DOHH2 (cell line): ENCODE measurements around the gene TIMM17A.

Experiments used
- H3F3A ChIP-seq: fragments of 200-600 bp; sonication (generic), shearing (Covaris generic); 2 replicates; pipeline ENCODE4 v1.6.0; 2016; ENCODE audit warnings: antibody characterized with exemption, mild to moderate bottlenecking; ENCODE audit not compliant: control insufficient read depth, insufficient read depth
- H3K27ac ChIP-seq: fragments of 200-600 bp; sonication (generic); 2 replicates; pipeline ENCODE4 v1.5.1; 2014; ENCODE audit warnings: low read depth, mild to moderate bottlenecking, low read length, moderate library complexity
- H3K27me3 ChIP-seq: fragments of 200-600 bp; sonication (generic); 2 replicates; pipeline ENCODE4 v1.6.1; 2014; ENCODE audit warnings: mild to moderate bottlenecking, low read length, mixed read lengths; ENCODE audit not compliant: control insufficient read depth
- H3K36me3 ChIP-seq: fragments of 200-600 bp; sonication (generic); 2 replicates; pipeline ENCODE4 v1.6.1; 2014; ENCODE audit warnings: mild to moderate bottlenecking, low read length, moderate library complexity, mixed read lengths; ENCODE audit not compliant: control insufficient read depth
- H3K4me1 ChIP-seq: fragments of 200-600 bp; sonication (generic); 2 replicates; pipeline ENCODE4 v1.6.1; 2014; ENCODE audit warnings: mild to moderate bottlenecking, low read length, mixed read lengths; ENCODE audit not compliant: control insufficient read depth
- H3K4me2 ChIP-seq: fragments of 200-600 bp; sonication (generic); 2 replicates; pipeline ENCODE4 v1.6.0; 2014; ENCODE audit warnings: mild to moderate bottlenecking, low read length, moderate library complexity
- H3K4me3 ChIP-seq: fragments of 200-600 bp; sonication (generic); 2 replicates; pipeline ENCODE4 v1.5.1; 2014; ENCODE audit warnings: mild to moderate bottlenecking, low read length, mixed read lengths
- H3K79me2 ChIP-seq: fragments of 200-600 bp; sonication (generic); 2 replicates; pipeline ENCODE4 v1.6.1; 2014; ENCODE audit warnings: mild to moderate bottlenecking, low read length, mixed read lengths; ENCODE audit not compliant: control insufficient read depth
- H3K9me2 ChIP-seq: fragments of 200-600 bp; sonication (generic); replicated peaks from 2 replicates; pipeline ENCODE4 v1.6.1; 2014; ENCODE audit warnings: mild to moderate bottlenecking, low read length, mixed read lengths; ENCODE audit not compliant: control insufficient read depth
- H3K9me3 ChIP-seq: fragments of 200-600 bp; sonication (generic); 2 replicates; pipeline ENCODE4 v1.6.1; 2014; ENCODE audit warnings: antibody characterized with exemption, low read length, mixed read lengths; ENCODE audit not compliant: control insufficient read depth, insufficient read depth
- H4K20me1 ChIP-seq: fragments of 200-600 bp; sonication (generic); 2 replicates; pipeline ENCODE4 v1.6.0; 2014; ENCODE audit warnings: low read depth, mild to moderate bottlenecking, antibody characterized with exemption, low read length, moderate library complexity; ENCODE audit not compliant: control insufficient read depth, insufficient read depth
- EZH2phosphoT487 ChIP-seq: fragments of 200-600 bp; sonication (generic); IDR thresholded peaks from 2 replicates; pipeline ENCODE4 v1.6.1; 2017; ENCODE audit warnings: borderline replicate concordance, mild to moderate bottlenecking, antibody characterized with exemption, low read length, moderate library complexity, mixed read lengths
- TF ChIP-seq, protein P1 (sequence below): fragments of 200-600 bp; sonication (generic); IDR thresholded peaks from one replicate; pipeline ENCODE4 v1.5.1; 2014; ENCODE audit warnings: antibody characterized with exemption, mild to moderate bottlenecking, low read depth, low read length; ENCODE audit not compliant: poor library complexity, severe bottlenecking

The TIMM17A gene

DNA sequence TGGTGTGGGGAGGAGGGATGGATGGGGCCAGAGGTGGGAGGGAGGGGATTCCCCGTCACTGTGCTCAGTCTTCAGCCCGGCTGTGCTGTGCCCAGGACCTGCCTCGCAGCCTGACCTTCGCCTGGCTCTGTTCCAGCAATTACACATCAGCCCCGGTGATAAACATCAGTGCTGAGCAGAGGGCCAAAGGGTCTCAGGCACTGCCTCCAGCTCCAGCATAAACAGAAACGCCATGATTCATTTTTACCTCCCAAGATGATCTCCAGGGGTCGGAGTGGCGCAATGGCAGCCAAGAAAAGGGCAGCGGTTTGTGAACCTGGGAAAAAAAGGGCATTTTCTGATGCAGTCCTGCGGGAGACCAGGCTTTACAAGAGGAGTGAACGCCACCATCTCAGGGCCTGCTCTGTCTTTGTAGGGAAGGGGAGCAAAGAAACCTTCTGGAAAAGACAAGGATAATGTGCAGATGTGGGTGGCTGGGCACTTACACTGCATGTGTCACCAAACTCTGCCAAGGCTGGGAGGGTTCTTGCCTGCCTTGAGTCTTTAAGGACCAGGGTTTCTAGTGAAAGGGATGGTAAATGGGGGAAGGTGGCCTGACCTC, 38.6 kb upstream of the TIMM17A start:
- Histone ChIP-seq H3F3A (no peaks in the 10 kb centered on the region), H3K4me3 (no peak overlapping the region), H3K9me3 (no peaks in the 10 kb centered on the region), H3K4me1 (no peaks in the 10 kb centered on the region), H3K27ac (no peak overlapping the region), H3K4me2 (no peak overlapping the region), H4K20me1 (no peaks in the 10 kb centered on the region), H3K79me2 (no peaks in the 10 kb centered on the region), H3K9me2 (no peaks in the 10 kb centered on the region), H3K27me3 (peaks cover 17% of the 10 kb centered on the region), H3K36me3 (no peaks in the 10 kb centered on the region)
- no peak for TF ChIP-seq EZH2phosphoT487
- TF ChIP-seq, protein P1, sequence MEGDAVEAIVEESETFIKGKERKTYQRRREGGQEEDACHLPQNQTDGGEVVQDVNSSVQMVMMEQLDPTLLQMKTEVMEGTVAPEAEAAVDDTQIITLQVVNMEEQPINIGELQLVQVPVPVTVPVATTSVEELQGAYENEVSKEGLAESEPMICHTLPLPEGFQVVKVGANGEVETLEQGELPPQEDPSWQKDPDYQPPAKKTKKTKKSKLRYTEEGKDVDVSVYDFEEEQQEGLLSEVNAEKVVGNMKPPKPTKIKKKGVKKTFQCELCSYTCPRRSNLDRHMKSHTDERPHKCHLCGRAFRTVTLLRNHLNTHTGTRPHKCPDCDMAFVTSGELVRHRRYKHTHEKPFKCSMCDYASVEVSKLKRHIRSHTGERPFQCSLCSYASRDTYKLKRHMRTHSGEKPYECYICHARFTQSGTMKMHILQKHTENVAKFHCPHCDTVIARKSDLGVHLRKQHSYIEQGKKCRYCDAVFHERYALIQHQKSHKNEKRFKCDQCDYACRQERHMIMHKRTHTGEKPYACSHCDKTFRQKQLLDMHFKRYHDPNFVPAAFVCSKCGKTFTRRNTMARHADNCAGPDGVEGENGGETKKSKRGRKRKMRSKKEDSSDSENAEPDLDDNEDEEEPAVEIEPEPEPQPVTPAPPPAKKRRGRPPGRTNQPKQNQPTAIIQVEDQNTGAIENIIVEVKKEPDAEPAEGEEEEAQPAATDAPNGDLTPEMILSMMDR = no peak

DNA sequence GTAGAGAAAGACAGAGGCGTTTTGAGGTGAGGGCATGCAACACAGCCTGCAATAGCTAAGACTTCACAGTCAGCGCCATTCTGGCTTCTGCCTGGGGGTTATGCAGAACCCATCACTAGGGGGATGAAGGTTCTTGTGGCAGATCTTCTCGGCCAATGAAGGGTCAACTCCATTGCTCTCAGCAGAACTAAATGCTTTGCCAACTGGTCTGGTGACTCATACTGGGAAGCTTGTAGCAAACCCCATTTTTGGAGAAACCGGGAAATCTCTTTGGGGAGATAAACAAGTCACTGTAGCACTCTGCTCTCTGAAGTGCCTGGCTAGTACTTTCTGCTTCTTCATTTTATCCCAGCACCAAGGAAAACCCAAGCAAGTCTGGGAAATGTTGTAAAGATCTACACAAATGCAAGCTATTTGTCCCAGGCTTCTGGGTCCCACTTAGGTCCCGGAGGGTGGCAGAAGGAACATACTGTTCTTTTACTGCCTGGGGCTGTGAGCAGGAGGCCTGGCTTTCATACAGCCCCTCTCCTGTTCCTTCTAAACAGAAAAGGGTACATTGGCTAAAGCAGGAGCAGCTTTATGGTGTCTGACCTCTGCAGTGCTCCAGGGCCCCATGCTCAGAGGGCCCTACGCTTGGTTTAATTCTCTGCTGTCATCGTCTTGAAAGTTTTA, 37.8 kb upstream of the TIMM17A start:
- no peak overlapping the region for H3K27ac ChIP-seq
- H3K27me3 ChIP-seq = peaks cover 17% of the 10 kb centered on the region
- no peaks in the 10 kb centered on the region for H3K79me2 ChIP-seq
- no peaks in the 10 kb centered on the region for H3K9me3 ChIP-seq
- no peaks in the 10 kb centered on the region for H3K4me1 ChIP-seq
- TF ChIP-seq EZH2phosphoT487 = no peak
- TF ChIP-seq, protein P1 = no peak
- no peaks in the 10 kb centered on the region for H3K9me2 ChIP-seq
- H3F3A ChIP-seq = no peaks in the 10 kb centered on the region
- H4K20me1 ChIP-seq = no peaks in the 10 kb centered on the region
- no peaks in the 10 kb centered on the region for H3K36me3 ChIP-seq
- no peak overlapping the region for H3K4me3 ChIP-seq
- H3K4me2 ChIP-seq = no peak overlapping the region

- Histone ChIP-seq H3K4me3 (no peak overlapping the region), H3K79me2 (no peaks in the 10 kb centered on the region), H3F3A (no peaks in the 10 kb centered on the region), H3K4me1 (no peaks in the 10 kb centered on the region), H3K9me2 (no peaks in the 10 kb centered on the region), H3K4me2 (no peak overlapping the region), H3K27ac (no peak overlapping the region), H3K9me3 (no peaks in the 10 kb centered on the region), H4K20me1 (no peaks in the 10 kb centered on the region), H3K27me3 (peaks cover 17% of the 10 kb centered on the region), H3K36me3 (no peaks in the 10 kb centered on the region)
- TF ChIP-seq, protein P1 = no peak
- TF ChIP-seq EZH2phosphoT487 = no peak
Observed at GRCh38 chr1:201918343-201918742, 37.0 kb upstream of the TIMM17A start.
